ENCODE data around the gene SSBP3.

DNA sequence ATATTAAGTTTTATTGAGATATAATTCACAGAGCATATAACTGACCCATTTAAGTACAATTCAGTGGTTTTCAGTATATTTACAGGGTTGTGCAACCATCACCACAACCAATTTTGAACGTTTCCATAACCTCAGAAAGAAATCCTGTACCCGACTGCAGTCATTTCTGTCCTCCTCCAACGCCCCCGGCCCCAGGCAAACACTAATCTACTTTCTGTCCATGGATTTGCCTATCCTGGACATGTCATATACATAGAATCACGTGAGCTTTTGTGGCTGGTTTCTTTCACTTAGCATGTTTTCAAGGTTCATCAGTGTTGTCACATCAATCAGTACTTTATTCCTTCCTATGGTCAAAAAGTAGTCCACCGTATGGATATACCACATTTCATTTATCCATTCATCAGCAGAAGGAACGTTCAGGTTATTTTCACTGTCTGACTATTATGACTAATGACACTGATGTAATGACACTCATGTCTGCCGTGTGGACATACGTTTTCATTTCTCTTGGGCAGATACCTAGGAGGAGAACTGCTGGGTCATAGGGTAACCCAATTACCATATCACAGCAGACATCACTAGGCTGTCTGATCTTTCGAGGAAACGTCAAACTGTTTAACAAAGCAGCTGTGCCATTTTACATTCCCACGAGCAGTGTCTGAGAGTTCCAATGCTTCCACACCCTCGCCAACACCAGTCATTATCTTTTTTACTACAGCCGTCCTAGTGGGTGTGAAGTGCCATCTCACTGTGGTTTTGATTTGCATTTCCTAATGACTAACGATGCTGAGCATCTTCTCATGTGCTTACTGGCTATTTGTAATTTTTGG is 175.5 kb downstream of the SSBP3 start:
- TF ChIP-seq GABPA (IDR thresholded peaks at IDR 0.05; ENCODE audit: low read depth) (no peak), JUND (IDR thresholded peaks at IDR 0.05) (no peak), NRF1 (IDR thresholded peaks at IDR 0.05; ENCODE audit: low read depth, low read length) (no peak), POLR2AphosphoS5 (IDR thresholded peaks at IDR 0.05; ENCODE audit: low read depth, low read length) (peak; percentile 41; the same call in 1 of the 2 replicates), EZH2phosphoT487 (IDR thresholded peaks at IDR 0.05; ENCODE audit: borderline replicate concordance, low read depth) (no peak), RAD21 (IDR thresholded peaks at IDR 0.05; ENCODE audit: low read length) (no peak), MEF2A (IDR thresholded peaks at IDR 0.05; ENCODE audit: borderline replicate concordance, low read depth) (no peak), SIN3A (IDR thresholded peaks at IDR 0.05; ENCODE audit: borderline replicate concordance, low read depth, low read length) (no peak), CHD2 (IDR thresholded peaks at IDR 0.05; ENCODE audit: low read length, partially characterized antibody) (peak; percentile 74), RFX5 (IDR thresholded peaks at IDR 0.05; ENCODE audit: low read length) (no peak), EP300 (IDR thresholded peaks at IDR 0.05; ENCODE audit: borderline replicate concordance in 1 of 2, low read depth in 1 of 2, low read length in 1 of 2) (peak in 1 of 2 experiments; percentile 90; a peak in 2 of 4 replicates)
- TF ChIP-seq, protein P1, sequence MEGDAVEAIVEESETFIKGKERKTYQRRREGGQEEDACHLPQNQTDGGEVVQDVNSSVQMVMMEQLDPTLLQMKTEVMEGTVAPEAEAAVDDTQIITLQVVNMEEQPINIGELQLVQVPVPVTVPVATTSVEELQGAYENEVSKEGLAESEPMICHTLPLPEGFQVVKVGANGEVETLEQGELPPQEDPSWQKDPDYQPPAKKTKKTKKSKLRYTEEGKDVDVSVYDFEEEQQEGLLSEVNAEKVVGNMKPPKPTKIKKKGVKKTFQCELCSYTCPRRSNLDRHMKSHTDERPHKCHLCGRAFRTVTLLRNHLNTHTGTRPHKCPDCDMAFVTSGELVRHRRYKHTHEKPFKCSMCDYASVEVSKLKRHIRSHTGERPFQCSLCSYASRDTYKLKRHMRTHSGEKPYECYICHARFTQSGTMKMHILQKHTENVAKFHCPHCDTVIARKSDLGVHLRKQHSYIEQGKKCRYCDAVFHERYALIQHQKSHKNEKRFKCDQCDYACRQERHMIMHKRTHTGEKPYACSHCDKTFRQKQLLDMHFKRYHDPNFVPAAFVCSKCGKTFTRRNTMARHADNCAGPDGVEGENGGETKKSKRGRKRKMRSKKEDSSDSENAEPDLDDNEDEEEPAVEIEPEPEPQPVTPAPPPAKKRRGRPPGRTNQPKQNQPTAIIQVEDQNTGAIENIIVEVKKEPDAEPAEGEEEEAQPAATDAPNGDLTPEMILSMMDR (IDR thresholded peaks at IDR 0.05) = no peak
- TF ChIP-seq, protein P2, sequence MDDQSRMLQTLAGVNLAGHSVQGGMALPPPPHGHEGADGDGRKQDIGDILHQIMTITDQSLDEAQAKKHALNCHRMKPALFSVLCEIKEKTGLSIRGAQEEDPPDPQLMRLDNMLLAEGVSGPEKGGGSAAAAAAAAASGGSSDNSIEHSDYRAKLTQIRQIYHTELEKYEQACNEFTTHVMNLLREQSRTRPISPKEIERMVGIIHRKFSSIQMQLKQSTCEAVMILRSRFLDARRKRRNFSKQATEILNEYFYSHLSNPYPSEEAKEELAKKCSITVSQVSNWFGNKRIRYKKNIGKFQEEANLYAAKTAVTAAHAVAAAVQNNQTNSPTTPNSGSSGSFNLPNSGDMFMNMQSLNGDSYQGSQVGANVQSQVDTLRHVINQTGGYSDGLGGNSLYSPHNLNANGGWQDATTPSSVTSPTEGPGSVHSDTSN (IDR thresholded peaks at IDR 0.05) = no peak
- TF ChIP-seq, protein P3, sequence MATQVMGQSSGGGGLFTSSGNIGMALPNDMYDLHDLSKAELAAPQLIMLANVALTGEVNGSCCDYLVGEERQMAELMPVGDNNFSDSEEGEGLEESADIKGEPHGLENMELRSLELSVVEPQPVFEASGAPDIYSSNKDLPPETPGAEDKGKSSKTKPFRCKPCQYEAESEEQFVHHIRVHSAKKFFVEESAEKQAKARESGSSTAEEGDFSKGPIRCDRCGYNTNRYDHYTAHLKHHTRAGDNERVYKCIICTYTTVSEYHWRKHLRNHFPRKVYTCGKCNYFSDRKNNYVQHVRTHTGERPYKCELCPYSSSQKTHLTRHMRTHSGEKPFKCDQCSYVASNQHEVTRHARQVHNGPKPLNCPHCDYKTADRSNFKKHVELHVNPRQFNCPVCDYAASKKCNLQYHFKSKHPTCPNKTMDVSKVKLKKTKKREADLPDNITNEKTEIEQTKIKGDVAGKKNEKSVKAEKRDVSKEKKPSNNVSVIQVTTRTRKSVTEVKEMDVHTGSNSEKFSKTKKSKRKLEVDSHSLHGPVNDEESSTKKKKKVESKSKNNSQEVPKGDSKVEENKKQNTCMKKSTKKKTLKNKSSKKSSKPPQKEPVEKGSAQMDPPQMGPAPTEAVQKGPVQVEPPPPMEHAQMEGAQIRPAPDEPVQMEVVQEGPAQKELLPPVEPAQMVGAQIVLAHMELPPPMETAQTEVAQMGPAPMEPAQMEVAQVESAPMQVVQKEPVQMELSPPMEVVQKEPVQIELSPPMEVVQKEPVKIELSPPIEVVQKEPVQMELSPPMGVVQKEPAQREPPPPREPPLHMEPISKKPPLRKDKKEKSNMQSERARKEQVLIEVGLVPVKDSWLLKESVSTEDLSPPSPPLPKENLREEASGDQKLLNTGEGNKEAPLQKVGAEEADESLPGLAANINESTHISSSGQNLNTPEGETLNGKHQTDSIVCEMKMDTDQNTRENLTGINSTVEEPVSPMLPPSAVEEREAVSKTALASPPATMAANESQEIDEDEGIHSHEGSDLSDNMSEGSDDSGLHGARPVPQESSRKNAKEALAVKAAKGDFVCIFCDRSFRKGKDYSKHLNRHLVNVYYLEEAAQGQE (IDR thresholded peaks at IDR 0.05; ENCODE audit: low read depth, low read length) = no peak
